Gastroesophageal sphincter (tissue), 4 donors: Measurements from ENCODE around the gene ATG7. TPM values are rescaled to one million over a fixed set of nuclear protein-coding genes. Genes with fewer than 3 reads are reported as not detected.
A peak's percentile ranks its signal among the peaks of the same experiment; 100 is the strongest.

Source experiments
- ATAC-seq: fragments of 150-250 bp; one replicate; pipeline ENCODE4 v1.9.1; 2016; ENCODE audit warnings: mild to moderate bottlenecking, moderate library complexity
- H3K27ac ChIP-seq, 4 donors: fragments of 200-600 bp; sonication (generic) in 3 of 4; 1 replicate in 3 of 4; 2 replicates in 1 of 4; pipeline ENCODE4 v1.5.1; 2016 to 2019
- H3K27me3 ChIP-seq: fragments of 200-600 bp; sonication (generic); one replicate; pipeline ENCODE4 v1.5.1; 2019
- H3K36me3 ChIP-seq, 2 donors: fragments of 200-600 bp; sonication (generic); one replicate each; pipeline ENCODE4 v1.5.1; 2019; ENCODE audit warnings: control low read depth in 1 of 2
- H3K4me1 ChIP-seq, 3 donors: fragments of 200-600 bp; sonication (generic); 1 replicate in 2 of 3; 2 replicates in 1 of 3; pipeline ENCODE4 v1.5.1; 2016 to 2019; ENCODE audit warnings: control low read depth in 2 of 3
- H3K4me3 ChIP-seq, 2 donors: fragments of 200-600 bp; sonication (generic); one replicate each; pipeline ENCODE4 v1.5.1; 2019; ENCODE audit warnings: mild to moderate bottlenecking in 1 of 2, moderate library complexity in 1 of 2
- H3K9me3 ChIP-seq, 3 donors: fragments of 200-600 bp; sonication (generic); one replicate each; pipeline ENCODE4 v1.5.1; 2017 to 2019; ENCODE audit warnings: control low read depth in 2 of 3
- EP300 ChIP-seq: sonication (generic); formaldehyde crosslinking; IDR thresholded peaks from one replicate; pipeline ENCODE4 v1.6.1; 2017; ENCODE audit warnings: antibody characterized with exemption, mild to moderate bottlenecking
- POLR2A ChIP-seq, 2 donors: fragments of 450-650 bp; IDR thresholded peaks; one replicate each; pipeline ENCODE4 v1.6.1; 2017; ENCODE audit warnings: antibody characterized with exemption in 2 of 2, mild to moderate bottlenecking in 2 of 2, moderate library complexity in 1 of 2
- POLR2AphosphoS5 ChIP-seq: sonication (generic); formaldehyde crosslinking; IDR thresholded peaks from one replicate; pipeline ENCODE4 v1.6.1; 2017; ENCODE audit warnings: antibody characterized with exemption
- WGBS, 2 donors: methylation state at CpG; one replicate each; pipeline ENCODE4 v1.1.5; 2018; ENCODE audit warnings: low coverage in 1 of 2; 5-methylcytosine and 5-hydroxymethylcytosine counted together
- total RNA-seq, 4 donors: library from RNA; depleted of rRNA; stranded (reverse); fragments of >200 nt; gene quantifications; one replicate each; pipeline ENCODE4 v1.1.0, GENCODE V29; 2016
- TF ChIP-seq, protein P1 (sequence below), 4 experiments: fragments of 200-600 bp in 2 of 4; fragments of 450-650 bp in 2 of 4; sonication (generic) in 1 of 4; IDR thresholded peaks; one replicate each; pipeline ENCODE4 v1.5.1; 2017 to 2019; ENCODE audit warnings: antibody characterized with exemption in 4 of 4, mild to moderate bottlenecking in 2 of 4, moderate library complexity in 2 of 4

The ATG7 gene
- total RNA-seq, 4 donors from 2014 or later, result 28.3 to 64.9 (median 36.5) TPM

DNA sequence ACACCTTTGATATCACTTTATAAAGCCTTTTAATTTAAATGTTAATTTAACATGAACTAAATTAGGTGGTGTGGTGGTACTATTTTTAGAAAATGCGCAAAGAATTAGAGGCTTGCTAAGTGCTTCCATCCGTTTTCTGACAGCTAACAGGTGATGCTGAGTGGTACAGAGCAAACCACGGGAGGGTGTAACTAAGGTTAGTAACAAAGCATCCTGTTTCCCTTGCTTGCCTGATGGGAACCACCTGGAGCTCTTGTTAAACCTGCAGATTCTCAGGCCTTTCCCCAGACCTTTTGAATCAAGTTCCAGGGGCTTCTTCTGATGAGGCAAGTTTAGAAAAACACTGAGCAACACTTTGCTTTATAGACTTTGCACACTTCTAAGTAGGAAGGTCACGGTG is 101.0 kb downstream of the ATG7 start:
- H3K9me3 ChIP-seq, result no peaks in the 10 kb centered on the region
- no peak overlapping the region for H3K27ac ChIP-seq
- peaks cover 0 to 4% of the 10 kb centered on the region in 2 donors for H3K36me3 ChIP-seq
- WGBS, 2 donors, result 58 to 77% methylated on average over 4 of the region's 4 CpGs
- ATAC-seq, result no peak
- H3K4me1 ChIP-seq, result peaks cover 0 to 38% (median 0%) of the 10 kb centered on the region in 3 donors
- H3K4me3 ChIP-seq, result no peak overlapping the region
- no peak for TF ChIP-seq POLR2A (IDR thresholded peaks at IDR 0.05)
- TF ChIP-seq, protein P1, sequence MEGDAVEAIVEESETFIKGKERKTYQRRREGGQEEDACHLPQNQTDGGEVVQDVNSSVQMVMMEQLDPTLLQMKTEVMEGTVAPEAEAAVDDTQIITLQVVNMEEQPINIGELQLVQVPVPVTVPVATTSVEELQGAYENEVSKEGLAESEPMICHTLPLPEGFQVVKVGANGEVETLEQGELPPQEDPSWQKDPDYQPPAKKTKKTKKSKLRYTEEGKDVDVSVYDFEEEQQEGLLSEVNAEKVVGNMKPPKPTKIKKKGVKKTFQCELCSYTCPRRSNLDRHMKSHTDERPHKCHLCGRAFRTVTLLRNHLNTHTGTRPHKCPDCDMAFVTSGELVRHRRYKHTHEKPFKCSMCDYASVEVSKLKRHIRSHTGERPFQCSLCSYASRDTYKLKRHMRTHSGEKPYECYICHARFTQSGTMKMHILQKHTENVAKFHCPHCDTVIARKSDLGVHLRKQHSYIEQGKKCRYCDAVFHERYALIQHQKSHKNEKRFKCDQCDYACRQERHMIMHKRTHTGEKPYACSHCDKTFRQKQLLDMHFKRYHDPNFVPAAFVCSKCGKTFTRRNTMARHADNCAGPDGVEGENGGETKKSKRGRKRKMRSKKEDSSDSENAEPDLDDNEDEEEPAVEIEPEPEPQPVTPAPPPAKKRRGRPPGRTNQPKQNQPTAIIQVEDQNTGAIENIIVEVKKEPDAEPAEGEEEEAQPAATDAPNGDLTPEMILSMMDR (IDR thresholded peaks at IDR 0.05), result no peak
- TF ChIP-seq POLR2AphosphoS5, result no peak
- no peak for TF ChIP-seq EP300
- no peaks in the 10 kb centered on the region for H3K27me3 ChIP-seq

DNA sequence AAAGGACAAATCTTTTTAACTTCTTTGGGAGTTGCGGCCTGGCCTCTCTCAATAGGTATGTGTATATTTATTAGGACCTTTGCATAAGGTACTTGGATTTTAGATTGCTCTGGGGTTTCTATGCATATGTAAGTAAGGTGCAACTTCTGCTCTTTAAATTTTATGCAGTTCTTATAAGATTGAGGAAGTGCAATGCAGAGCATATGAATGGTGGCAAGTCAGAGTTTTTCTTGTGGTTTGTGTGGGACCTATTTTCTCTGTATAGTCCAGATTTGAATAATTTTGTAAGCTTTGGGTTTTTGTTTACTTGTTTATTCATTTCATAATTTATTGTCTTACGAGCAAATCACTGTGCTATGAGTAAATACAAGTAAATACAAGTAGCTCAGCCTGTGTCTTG is 101.5 kb downstream of the ATG7 start:
- H3K4me1 ChIP-seq, result peaks cover 0 to 34% (median 0%) of the 10 kb centered on the region in 3 donors
- TF ChIP-seq POLR2AphosphoS5 (no peak), POLR2A (IDR thresholded peaks at IDR 0.05) (no peak), EP300 (no peak)
- TF ChIP-seq, protein P1 (IDR thresholded peaks at IDR 0.05), result no peak
- H3K4me3 ChIP-seq, result no peak overlapping the region
- H3K27me3 ChIP-seq, result no peaks in the 10 kb centered on the region
- ATAC-seq, result no peak
- H3K9me3 ChIP-seq, result no peaks in the 10 kb centered on the region
- WGBS, 2 donors, result 94 to 100% methylated on average over 2 of the region's 2 CpGs
- no peak overlapping the region for H3K27ac ChIP-seq
- H3K36me3 ChIP-seq, result peaks cover 0 to 4% of the 10 kb centered on the region in 2 donors

DNA sequence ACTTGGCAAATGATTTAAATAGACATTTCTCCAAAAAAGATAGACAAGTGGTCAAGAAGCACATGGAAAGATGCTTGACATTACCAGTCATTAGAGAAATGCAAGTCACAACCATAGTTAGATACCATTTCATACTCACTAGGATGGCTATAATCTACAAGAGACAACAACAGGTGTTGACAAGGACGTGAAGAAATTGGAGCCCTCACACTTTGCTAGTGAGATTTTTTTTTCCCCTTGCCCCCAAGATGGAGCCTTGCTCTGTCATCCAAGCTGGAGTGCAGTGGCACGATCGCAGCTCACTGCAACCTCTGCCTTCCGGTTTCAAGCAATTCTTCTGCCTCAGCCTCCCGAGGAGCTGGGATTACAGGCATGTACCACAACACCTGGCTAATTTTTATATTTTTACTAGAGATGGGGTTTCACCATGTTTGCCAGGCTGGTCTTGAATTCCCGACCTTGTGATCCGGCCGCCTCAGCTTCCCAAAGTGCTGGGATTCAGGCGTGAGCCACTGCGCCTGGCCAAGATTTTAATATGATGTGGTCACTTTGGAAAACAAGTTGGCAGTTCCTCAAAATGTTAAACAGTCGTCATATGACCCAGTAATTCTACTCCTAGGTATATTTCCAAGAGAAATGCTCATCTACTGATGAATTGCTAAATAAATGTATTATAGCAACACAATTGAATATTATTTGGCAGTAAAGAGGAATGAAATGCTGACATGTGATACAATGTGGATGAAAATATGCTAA is 103.3 kb downstream of the ATG7 start:
- TF ChIP-seq POLR2A (IDR thresholded peaks at IDR 0.05), result no peak
- TF ChIP-seq, protein P1 (IDR thresholded peaks at IDR 0.05), result no peak
- peak; percentile 7 for TF ChIP-seq POLR2AphosphoS5
- TF ChIP-seq EP300, result no peak
- no peaks in the 10 kb centered on the region for H3K9me3 ChIP-seq
- WGBS, 2 donors, result 48 to 53% methylated on average over 7 to 8 of the region's 11 CpGs
- ATAC-seq, result peak; percentile 50
- H3K27ac ChIP-seq, result peak overlapping the region in 2 of 4 donors; percentile 39 to 63
- H3K4me3 ChIP-seq, result no peak overlapping the region
- H3K36me3 ChIP-seq, result no peaks in the 10 kb centered on the region
- H3K4me1 ChIP-seq, result peaks cover 0 to 34% (median 0%) of the 10 kb centered on the region in 3 donors
- H3K27me3 ChIP-seq, result no peaks in the 10 kb centered on the region

DNA sequence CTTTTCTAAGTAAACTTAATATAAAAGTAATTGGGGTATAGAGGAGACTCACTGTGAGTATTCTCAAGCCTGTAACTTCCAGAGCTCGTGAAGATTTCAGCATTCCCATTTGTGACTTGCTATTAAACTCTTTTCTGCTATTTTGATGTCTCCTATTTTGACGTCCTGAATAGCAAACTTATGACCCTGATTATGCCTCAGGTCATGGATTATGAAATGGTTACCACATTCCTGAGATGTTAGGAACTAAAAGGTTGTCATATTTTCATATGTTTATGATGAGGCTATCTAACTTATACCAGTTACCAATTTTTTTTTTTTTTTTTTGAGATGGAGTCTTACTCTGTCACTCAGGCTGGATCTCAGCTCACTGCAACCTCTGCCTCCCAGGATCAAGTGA is 105.5 kb downstream of the ATG7 start:
- H3K4me3 ChIP-seq, result no peak overlapping the region
- H3K27ac ChIP-seq, result no peak overlapping the region
- H3K9me3 ChIP-seq, result no peaks in the 10 kb centered on the region
- no peak for ATAC-seq
- no peaks in the 10 kb centered on the region for H3K27me3 ChIP-seq
- WGBS, 2 donors, result 68 to 76% methylated on average over 2 of the region's 2 CpGs
- no peaks in the 10 kb centered on the region for H3K36me3 ChIP-seq
- TF ChIP-seq EP300 (no peak), POLR2AphosphoS5 (no peak), POLR2A (IDR thresholded peaks at IDR 0.05) (no peak)
- TF ChIP-seq, protein P1 (IDR thresholded peaks at IDR 0.05), result no peak
- peaks cover 0 to 31% (median 0%) of the 10 kb centered on the region in 3 donors for H3K4me1 ChIP-seq

DNA sequence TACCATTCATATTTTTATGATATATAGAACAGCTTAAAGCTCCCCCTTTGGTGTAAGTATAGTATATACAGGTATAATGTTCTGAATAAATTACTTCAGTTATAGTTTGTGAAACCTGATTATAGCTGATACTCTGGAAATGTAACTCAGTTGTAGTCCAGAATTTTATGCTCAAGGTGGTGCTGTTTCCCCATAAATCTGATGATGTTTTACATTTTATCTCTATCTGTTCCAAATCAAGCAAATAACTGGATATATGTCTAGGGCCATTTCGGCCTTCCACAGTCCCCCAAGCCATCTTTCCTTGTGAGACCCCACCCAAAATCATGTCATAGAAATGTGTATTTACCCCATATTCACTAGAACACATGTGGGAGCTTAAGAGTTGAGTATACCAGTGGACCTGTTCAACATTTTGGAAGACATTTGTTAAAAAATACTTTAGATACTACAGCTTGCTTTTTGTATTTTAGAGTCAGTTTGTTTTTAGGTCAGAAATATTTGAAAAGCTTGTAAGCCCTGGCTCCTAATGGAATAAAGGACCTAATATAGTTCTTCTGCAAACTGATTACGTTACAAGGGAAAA is 107.1 kb downstream of the ATG7 start:
- H3K36me3 ChIP-seq, result no peaks in the 10 kb centered on the region
- peak overlapping the region in 2 of 4 donors; percentile 4 to 50 for H3K27ac ChIP-seq
- H3K4me3 ChIP-seq, result no peak overlapping the region
- TF ChIP-seq POLR2A (IDR thresholded peaks at IDR 0.05), result no peak
- TF ChIP-seq, protein P1 (IDR thresholded peaks at IDR 0.05), result peak; percentile 51 to 81 (median 70)
- peak; percentile 25 for ATAC-seq
- H3K9me3 ChIP-seq, result no peaks in the 10 kb centered on the region
- WGBS, 2 donors, result 47 to 61% methylated on average over 2 of the region's 2 CpGs
- H3K4me1 ChIP-seq, result peaks cover 0 to 31% (median 0%) of the 10 kb centered on the region in 3 donors
- H3K27me3 ChIP-seq, result no peaks in the 10 kb centered on the region
